ENCODE data around the gene ST6GALNAC2. TPM values are rescaled to one million over a fixed set of nuclear protein-coding genes. Genes with fewer than 3 reads are reported as not detected.
"Not testable (repeated sequence)": the region's sequence is repeated elsewhere in the genome, so short reads cannot be mapped to it uniquely, and the experiment has no call there.

ST6GALNAC2 gene
- total and polyA plus RNA-seq, 8 donors: 1.2 to 17.8 (median 4.7) TPM

GRCh38 chr17:76612977-76613851 lies 27.6 kb upstream of the ST6GALNAC2 start:
- Histone ChIP-seq H3K27me3 (no peaks in the 10 kb centered on the region), H3K4me3 (no peak overlapping the region), H3K27ac (no peak overlapping the region), H3K4me1 (no peaks in the 10 kb centered on the region), H3K9me3 (peaks cover 0 to 5% (median 0%) of the 10 kb centered on the region in 4 donors), H3K36me3 (no peaks in the 10 kb centered on the region)
- no peak for DNase-seq
- TF ChIP-seq EP300 (IDR thresholded peaks at IDR 0.05): no peak
- TF ChIP-seq POLR2AphosphoS5 (IDR thresholded peaks at IDR 0.05): no peak
- TF ChIP-seq CTCF (IDR thresholded peaks at IDR 0.05): no peak
- TF ChIP-seq POLR2A (IDR thresholded peaks at IDR 0.05): no peak
- 72 to 82% (median 75%) methylated on average over 11 to 17 of the region's 17 CpGs for WGBS, 5 donors
- intact Hi-C loops (cut with DNase I; ENCODE audit: low total_unique reads): no loop called here

GRCh38 chr17:76612465-76612864 lies 26.8 kb upstream of the ST6GALNAC2 start:
- DNase-seq: no peak
- intact Hi-C loops (cut with DNase I; ENCODE audit: low total_unique reads): no loop called here
- Histone ChIP-seq H3K27ac (no peak overlapping the region), H3K4me1 (no peaks in the 10 kb centered on the region), H3K4me3 (no peak overlapping the region), H3K36me3 (no peaks in the 10 kb centered on the region), H3K9me3 (peaks cover 0 to 5% (median 0%) of the 10 kb centered on the region in 4 donors), H3K27me3 (no peaks in the 10 kb centered on the region)
- 60 to 71% (median 69%) methylated on average over 4 of the region's 4 CpGs for WGBS, 5 donors
- no peak for TF ChIP-seq EP300 (IDR thresholded peaks at IDR 0.05)
- TF ChIP-seq POLR2A (IDR thresholded peaks at IDR 0.05): no peak
- TF ChIP-seq POLR2AphosphoS5 (IDR thresholded peaks at IDR 0.05): no peak
- no peak for TF ChIP-seq CTCF (IDR thresholded peaks at IDR 0.05)

- H3K27me3 ChIP-seq: no peaks in the 10 kb centered on the region
- peaks cover 0 to 5% (median 0%) of the 10 kb centered on the region in 4 donors for H3K9me3 ChIP-seq
- H3K36me3 ChIP-seq: no peaks in the 10 kb centered on the region
- TF ChIP-seq POLR2AphosphoS5 (IDR thresholded peaks at IDR 0.05): no peak
- TF ChIP-seq CTCF (IDR thresholded peaks at IDR 0.05): no peak
- no peak for TF ChIP-seq POLR2A (IDR thresholded peaks at IDR 0.05)
- no peak for TF ChIP-seq EP300 (IDR thresholded peaks at IDR 0.05)
- WGBS, 5 donors: 74 to 93% (median 83%) methylated on average over 4 of the region's 4 CpGs
- no peak overlapping the region for H3K27ac ChIP-seq
- H3K4me3 ChIP-seq: no peak overlapping the region
- H3K4me1 ChIP-seq: no peaks in the 10 kb centered on the region
- intact Hi-C loops (cut with DNase I; ENCODE audit: low total_unique reads): no loop called here
- DNase-seq: no peak
Measured at GRCh38 chr17:76611758-76612157, 26.1 kb upstream of the ST6GALNAC2 start.

- WGBS, 5 donors: 62 to 82% (median 69%) methylated on average over 11 to 13 of the region's 13 CpGs
- H3K9me3 ChIP-seq; H3K36me3 ChIP-seq; H3K4me3 ChIP-seq; intact Hi-C loops (cut with DNase I; ENCODE audit: low total_unique reads); H3K27ac ChIP-seq; H3K27me3 ChIP-seq; H3K4me1 ChIP-seq; DNase-seq: not testable (repeated sequence)
Measured at GRCh38 chr17:76611080-76611749, 25.6 kb upstream of the ST6GALNAC2 start.

- H3K36me3 ChIP-seq; H3K9me3 ChIP-seq; H3K4me3 ChIP-seq; DNase-seq; H3K4me1 ChIP-seq; H3K27me3 ChIP-seq; intact Hi-C loops (cut with DNase I; ENCODE audit: low total_unique reads); H3K27ac ChIP-seq: not testable (repeated sequence)
- 54 to 70% (median 64%) methylated on average over 1 of the region's 1 CpG for WGBS, 5 donors
Measured at GRCh38 chr17:76606685-76607084, 21.0 kb upstream of the ST6GALNAC2 start.

Data from stomach (tissue), 9 donors.